HPDE6-E6E7 (cell line): ENCODE measurements around the gene TXNL4B.
A peak's percentile ranks its signal among the peaks of the same experiment; 100 is the strongest.
"Not testable (repeated sequence)": the region's sequence is repeated elsewhere in the genome, so short reads cannot be mapped to it uniquely, and the experiment has no call there.

Experiments
- DNase-seq: peaks from one replicate; pipeline ENCODE4 v3.0.0; 2011; ENCODE audit warnings: missing footprints; ENCODE audit errors: extremely low spot score

TXNL4B gene

GRCh38 chr16:72073560-72074230 is 19.7 kb downstream of the TXNL4B start:
- no peak for DNase-seq

- DNase-seq: no peak
These were observed 20.7 kb downstream of the TXNL4B start for GRCh38 chr16:72072514-72073342.

GRCh38 chr16:72068930-72069329 is 24.5 kb downstream of the TXNL4B start:
- DNase-seq: no peak

GRCh38 chr16:72066747-72067146 is 26.7 kb downstream of the TXNL4B start:
- DNase-seq: peak; percentile 35

- DNase-seq: no peak
These were observed 29.0 kb downstream of the TXNL4B start for GRCh38 chr16:72064361-72064894.

GRCh38 chr16:72061564-72061963 is 31.9 kb downstream of the TXNL4B start:
- no peak for DNase-seq

- no peak for DNase-seq
These were observed 33.0 kb downstream of the TXNL4B start for GRCh38 chr16:72060405-72060804.

- not testable (repeated sequence) for DNase-seq
These were observed 34.4 kb downstream of the TXNL4B start for GRCh38 chr16:72059060-72059459.

GRCh38 chr16:72057313-72057712 is 36.1 kb downstream of the TXNL4B start:
- not testable (repeated sequence) for DNase-seq

GRCh38 chr16:72055911-72056310 is 37.5 kb downstream of the TXNL4B start:
- DNase-seq: no peak

- not testable (repeated sequence) for DNase-seq
These were observed 39.1 kb downstream of the TXNL4B start, which contains the start of gene HP for GRCh38 chr16:72054254-72054847. Gene HP, plus strand, starts transcription at chr16:72054505. Its CDS starts 148 bp downstream, at chr16:72054653.

- no peak for DNase-seq
These were observed 41.6 kb downstream of the TXNL4B start for GRCh38 chr16:72051818-72052217.

GRCh38 chr16:72050769-72051464 is 42.5 kb downstream of the TXNL4B start:
- no peak for DNase-seq

- DNase-seq: no peak
These were observed 44.3 kb downstream of the TXNL4B start for GRCh38 chr16:72049110-72049509.

- DNase-seq: no peak
These were observed 48.5 kb downstream of the TXNL4B start for GRCh38 chr16:72044825-72045359.

- DNase-seq: no peak
These were observed 49.1 kb downstream of the TXNL4B start for GRCh38 chr16:72044296-72044695.

- no peak for DNase-seq
These were observed 49.9 kb downstream of the TXNL4B start for GRCh38 chr16:72043539-72043938.

- DNase-seq: no peak
These were observed 50.4 kb downstream of the TXNL4B start for GRCh38 chr16:72043058-72043457.

- DNase-seq: no peak
These were observed 51.2 kb downstream of the TXNL4B start for GRCh38 chr16:72042157-72042660.

GRCh38 chr16:72036098-72036497 is 57.3 kb downstream of the TXNL4B start:
- no peak for DNase-seq
